Frontal cortex (tissue), 4 donors: ENCODE results near the gene CYP11A1. TPM values are rescaled to one million over a fixed set of nuclear protein-coding genes. Genes with fewer than 3 reads are reported as not detected.

Experiments
- DNase-seq, 2 donors: peaks; one replicate each; pipeline ENCODE4 v3.0.0; 2012; ENCODE audit warnings: low spot score in 2 of 2
- FAIRE-seq: peaks from 2 replicates; lab custom pipeline; 2012; peaks lifted over from hg19 to GRCh38; lab: Jason Lieb, UNC
- total RNA-seq: library from RNA; depleted of rRNA; stranded (reverse); fragments of >200 nt; gene quantifications from one replicate; pipeline ENCODE4 v1.2.3, GENCODE V29; 2014
- donor health status: control.
- donor health status: control.
- donor health status: control.

The CYP11A1 gene
- total RNA-seq, 1 donor from 2014 or later = not detected

- FAIRE-seq = no peak
These were observed 54.9 kb downstream of the CYP11A1 start for GRCh38 chr15:74312445-74313007.

GRCh38 chr15:74311734-74312444 lies 55.6 kb downstream of the CYP11A1 start:
- DNase-seq = no peak
- no peak for FAIRE-seq

More at GRCh38 chr15:74312445-74313007, 54.9 kb downstream of the CYP11A1 start:
- DNase-seq = no peak

GRCh38 chr15:74307827-74308811 lies 59.3 kb downstream of the CYP11A1 start:
- FAIRE-seq (no peak), DNase-seq (peak; percentile 50 to 76)

GRCh38 chr15:74306781-74307217 lies 60.6 kb downstream of the CYP11A1 start:
- DNase-seq (no peak), FAIRE-seq (no peak)

- FAIRE-seq (no peak), DNase-seq (no peak)
These were observed 61.8 kb downstream of the CYP11A1 start for GRCh38 chr15:74305687-74306086.

GRCh38 chr15:74304431-74304830 lies 63.0 kb downstream of the CYP11A1 start:
- no peak for DNase-seq
- FAIRE-seq = no peak

GRCh38 chr15:74303741-74304309 lies 63.6 kb downstream of the CYP11A1 start:
- FAIRE-seq = no peak
- DNase-seq = no peak

GRCh38 chr15:74302821-74303359 lies 64.6 kb downstream of the CYP11A1 start:
- FAIRE-seq = no peak

GRCh38 chr15:74301583-74302361 lies 65.7 kb downstream of the CYP11A1 start:
- FAIRE-seq (no peak), DNase-seq (no peak)

More at GRCh38 chr15:74302821-74303359, 64.6 kb downstream of the CYP11A1 start:
- peak in 1 of 2 donors; percentile 66 for DNase-seq

- DNase-seq (no peak), FAIRE-seq (no peak)
These were observed 67.2 kb downstream of the CYP11A1 start for GRCh38 chr15:74300057-74300795.

GRCh38 chr15:74297887-74298286 lies 69.6 kb downstream of the CYP11A1 start:
- no peak for DNase-seq
- FAIRE-seq = no peak

GRCh38 chr15:74295800-74296199 lies 71.6 kb downstream of the CYP11A1 start:
- DNase-seq (no peak), FAIRE-seq (no peak)

GRCh38 chr15:74294010-74294409 lies 73.4 kb downstream of the CYP11A1 start:
- no peak for FAIRE-seq

GRCh38 chr15:74293021-74293810 lies 74.2 kb downstream of the CYP11A1 start:
- FAIRE-seq (no peak), DNase-seq (no peak)

More at GRCh38 chr15:74294010-74294409, 73.4 kb downstream of the CYP11A1 start:
- no peak for DNase-seq

GRCh38 chr15:74291101-74292071 lies 76.1 kb downstream of the CYP11A1 start:
- no peak for FAIRE-seq

GRCh38 chr15:74290645-74291044 lies 76.8 kb downstream of the CYP11A1 start:
- no peak for DNase-seq
- no peak for FAIRE-seq

More at GRCh38 chr15:74291101-74292071, 76.1 kb downstream of the CYP11A1 start:
- DNase-seq = peak; percentile 55 to 76
